HG02759 (cell line): ENCODE data around the gene SOX11.

Source experiments
- ATAC-seq: cut with Tn5 transposase; IDR thresholded peaks from one replicate; pipeline ENCODE4 v1.9.1; 2021; ENCODE audit warnings: mild to moderate bottlenecking, moderate library complexity; ENCODE audit not compliant: unreplicated experiment

Gene SOX11

GRCh38 chr2:5691221-5691984 is 781 bp upstream of the SOX11 start:
- no peak for ATAC-seq

GRCh38 chr2:5692561-5693286 is 540 bp downstream of the SOX11 start:
- ATAC-seq = no peak

GRCh38 chr2:5693287-5694201 is 1.4 kb downstream of the SOX11 start:
- no peak for ATAC-seq

- ATAC-seq = no peak
Measured at GRCh38 chr2:5694306-5694705, 2.1 kb downstream of the SOX11 start.

DNA sequence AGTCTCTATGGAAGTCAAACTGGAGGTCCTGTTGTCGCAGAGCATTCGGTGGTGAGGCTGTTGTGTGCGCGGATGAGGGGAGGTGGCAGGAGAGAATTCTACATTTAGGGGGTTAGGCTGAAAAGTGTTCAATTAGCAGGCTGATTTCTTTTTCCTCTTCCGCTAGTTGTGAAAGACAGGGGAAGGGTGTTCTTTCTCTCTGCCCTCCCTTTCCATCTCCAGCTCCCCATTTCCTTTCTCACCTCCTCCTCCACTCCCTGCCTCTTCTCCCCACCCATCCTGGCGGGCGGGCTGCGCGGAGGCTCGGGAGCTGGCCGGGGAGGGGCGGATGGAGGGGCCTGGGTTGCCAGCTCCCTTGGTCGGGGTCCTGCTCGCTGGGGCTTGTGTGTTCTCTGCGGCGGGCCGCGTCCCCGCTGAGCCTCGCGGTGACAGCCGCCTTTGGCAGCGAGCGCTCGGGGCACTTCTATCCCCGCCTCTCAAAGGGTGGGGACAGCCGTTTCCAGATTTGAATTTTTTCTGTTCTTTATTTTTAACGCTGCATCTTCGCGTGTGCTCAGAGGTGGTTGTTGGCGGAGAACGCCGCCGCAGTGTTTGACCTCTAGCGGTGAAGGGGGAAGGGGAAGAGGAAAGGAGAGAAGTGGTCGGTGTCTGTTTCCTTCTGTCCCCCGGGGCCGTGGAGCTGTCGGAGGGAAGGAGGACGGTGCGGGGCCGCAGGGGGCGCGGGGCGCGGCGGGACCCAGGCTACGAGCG is 3.6 kb downstream of the SOX11 start:
- ATAC-seq = no peak

DNA sequence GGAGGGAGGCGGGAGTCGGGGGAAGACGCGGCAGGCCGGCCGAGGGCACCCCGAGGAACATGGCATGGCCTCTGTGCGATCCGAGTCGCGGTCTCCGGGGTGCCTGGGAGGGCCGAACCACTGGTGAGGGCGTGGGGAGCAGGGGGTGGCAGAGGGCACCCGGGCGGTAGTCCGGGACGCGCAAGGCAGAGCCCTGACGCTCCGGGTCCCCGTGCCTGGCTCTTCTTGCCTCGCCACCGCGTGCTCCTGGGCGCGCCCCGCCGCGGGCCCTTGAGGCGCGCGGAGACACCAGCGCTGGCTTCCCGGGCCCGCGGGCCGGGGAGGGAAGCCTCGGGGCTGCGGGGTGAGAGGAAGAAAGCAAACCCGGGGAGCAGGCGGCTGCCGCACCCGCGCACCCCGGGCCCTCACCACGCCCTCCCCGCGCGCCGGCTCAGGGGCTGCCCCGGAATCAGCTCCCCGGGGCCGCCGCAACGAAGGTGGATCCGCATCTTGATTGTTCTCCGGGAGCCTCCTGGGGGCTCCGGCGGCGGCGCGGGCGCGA is 4.3 kb downstream of the SOX11 start:
- no peak for ATAC-seq

- ATAC-seq = no peak
Measured at GRCh38 chr2:5696945-5697521, 4.8 kb downstream of the SOX11 start.

GRCh38 chr2:5697562-5697961 is 5.4 kb downstream of the SOX11 start:
- no peak for ATAC-seq

DNA sequence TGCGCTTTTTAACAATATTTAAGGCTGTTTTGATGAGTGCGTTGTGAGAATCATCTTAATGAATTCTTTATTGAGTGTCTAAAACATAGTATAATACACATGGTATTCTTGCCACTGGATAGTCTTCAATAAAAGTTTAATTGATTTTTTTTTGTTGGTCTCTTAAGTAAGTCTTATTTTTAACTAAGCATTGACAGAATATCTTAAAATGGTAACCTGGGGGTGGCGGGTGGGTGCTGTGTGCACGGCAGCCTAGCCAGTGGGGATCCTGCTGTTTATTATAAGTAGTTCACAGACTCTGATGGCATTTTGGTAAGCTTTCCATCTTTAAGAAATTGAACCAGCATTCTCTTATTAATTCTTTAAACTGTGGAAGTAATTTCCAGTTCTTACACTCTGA is 6.0 kb downstream of the SOX11 start:
- ATAC-seq = no peak

GRCh38 chr2:5699963-5700362 is 7.8 kb downstream of the SOX11 start:
- ATAC-seq = no peak

- no peak for ATAC-seq
Measured at GRCh38 chr2:5700551-5700950, 8.4 kb downstream of the SOX11 start.

DNA sequence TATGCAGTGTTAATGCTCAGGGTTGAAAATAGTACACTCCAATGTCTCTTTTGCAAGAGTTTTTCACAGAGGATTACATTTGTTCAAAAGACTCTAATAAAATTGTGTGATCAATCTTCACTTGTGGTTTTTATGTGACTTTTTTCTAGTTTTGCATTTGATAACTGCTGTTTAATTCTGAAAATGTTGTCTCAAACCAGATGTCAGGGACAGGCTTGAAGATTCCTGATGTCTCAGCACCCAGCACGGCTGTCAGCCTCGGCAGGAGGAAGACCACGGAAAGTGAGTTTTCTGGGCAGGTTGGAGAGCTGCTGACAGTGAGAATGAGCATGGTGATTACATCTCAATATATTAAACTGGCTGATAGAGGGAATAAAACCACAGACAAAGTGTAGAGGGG is 9.1 kb downstream of the SOX11 start:
- no peak for ATAC-seq

- no peak for ATAC-seq
Measured at GRCh38 chr2:5703166-5703565, 11.0 kb downstream of the SOX11 start.

DNA sequence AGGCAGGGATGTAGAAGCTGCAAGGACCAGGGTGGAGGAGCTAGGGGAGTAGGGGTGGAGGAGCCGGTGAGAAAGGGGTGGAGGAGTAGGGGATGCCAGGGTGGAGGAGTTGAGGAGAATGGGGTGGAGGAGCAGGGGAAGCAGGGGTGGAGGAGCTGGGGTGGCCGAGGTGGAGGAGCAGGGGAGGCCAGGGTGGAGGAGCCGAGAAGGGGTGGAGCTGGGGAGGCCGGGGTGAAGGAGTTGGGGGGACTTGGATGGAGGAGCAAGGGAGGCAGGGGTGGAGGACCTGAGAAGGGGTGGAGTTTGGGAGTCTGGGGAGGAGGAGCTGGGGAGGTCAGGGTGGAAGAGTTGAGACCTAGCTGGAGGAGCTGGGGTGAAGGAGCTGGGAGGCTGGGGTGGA is 13.3 kb downstream of the SOX11 start:
- ATAC-seq = no peak

DNA sequence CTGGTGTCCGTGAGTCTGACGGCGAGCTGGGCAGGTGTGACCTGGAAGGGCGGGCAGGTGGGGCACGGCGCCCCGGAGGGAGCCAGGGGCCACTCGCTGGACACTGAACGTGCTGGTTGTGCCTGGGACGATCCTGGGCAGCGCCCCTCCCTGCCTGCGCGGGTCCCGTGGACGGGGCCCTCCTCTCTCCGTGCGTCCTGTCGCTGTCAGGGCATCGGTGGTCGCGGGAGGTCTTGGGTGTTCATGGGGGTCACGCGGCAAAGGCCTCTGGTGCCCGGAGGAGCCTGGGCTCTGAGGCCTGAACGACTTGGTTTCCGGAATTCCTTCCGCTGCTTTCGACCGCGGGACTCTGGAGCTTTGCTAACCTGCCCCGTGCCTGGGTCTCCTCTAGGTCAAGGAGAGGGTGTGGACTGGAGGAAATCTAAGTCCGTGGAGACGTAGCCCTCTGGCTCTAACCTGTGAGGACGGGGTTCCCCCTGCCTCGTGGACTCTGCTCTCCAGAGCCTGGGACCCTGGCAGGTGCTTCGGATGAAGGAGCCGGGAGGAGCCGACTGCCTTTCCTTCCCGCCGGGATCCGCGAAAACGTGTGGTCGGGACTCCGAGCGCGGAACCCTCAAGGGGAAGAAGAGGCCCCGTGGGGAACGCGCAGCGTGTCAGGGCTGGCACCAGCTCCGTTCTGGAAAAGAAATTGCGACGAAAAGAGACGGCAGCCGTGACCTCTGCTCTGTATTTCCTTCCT is 14.7 kb downstream of the SOX11 start:
- ATAC-seq = no peak

DNA sequence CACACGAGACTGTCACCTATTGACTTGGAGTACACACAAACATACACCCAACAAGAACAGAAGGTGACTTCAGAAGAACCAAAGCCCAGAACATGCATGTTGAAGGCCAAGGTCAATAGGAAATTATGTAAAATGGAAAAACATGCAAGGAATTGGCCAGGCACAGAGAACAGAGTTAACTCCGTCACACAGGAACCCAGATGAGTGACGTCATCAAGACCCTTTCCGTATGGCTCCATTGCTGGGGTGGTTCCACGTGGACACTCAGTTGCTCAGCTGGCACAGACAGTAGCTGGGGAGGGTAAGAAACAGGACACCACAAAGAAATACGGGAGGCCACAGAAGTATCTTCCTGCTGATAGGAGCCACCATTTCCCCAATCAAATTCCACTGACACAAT is 18.4 kb downstream of the SOX11 start:
- ATAC-seq = no peak

DNA sequence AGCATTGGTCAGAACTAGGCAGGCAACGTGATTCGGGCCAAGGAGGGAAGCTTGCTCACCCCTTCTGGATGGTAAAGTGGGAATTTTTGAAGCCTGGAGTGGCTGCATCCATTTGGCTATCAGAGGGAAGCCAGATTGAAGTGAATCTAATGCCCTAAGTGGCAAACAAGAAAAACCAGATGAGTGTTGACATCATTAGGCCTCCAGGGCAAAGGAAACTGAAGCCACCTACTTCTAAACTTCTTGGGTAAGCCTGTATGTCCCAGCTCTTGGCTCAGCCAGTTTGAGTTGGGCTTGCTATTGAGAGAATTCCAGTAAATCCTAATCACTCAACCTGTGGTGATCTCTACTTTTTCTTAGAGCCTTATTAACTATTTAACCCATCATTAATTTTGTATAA is 20.9 kb downstream of the SOX11 start:
- ATAC-seq = no peak

- no peak for ATAC-seq
Measured at GRCh38 chr2:5719629-5720334, 27.6 kb downstream of the SOX11 start.

DNA sequence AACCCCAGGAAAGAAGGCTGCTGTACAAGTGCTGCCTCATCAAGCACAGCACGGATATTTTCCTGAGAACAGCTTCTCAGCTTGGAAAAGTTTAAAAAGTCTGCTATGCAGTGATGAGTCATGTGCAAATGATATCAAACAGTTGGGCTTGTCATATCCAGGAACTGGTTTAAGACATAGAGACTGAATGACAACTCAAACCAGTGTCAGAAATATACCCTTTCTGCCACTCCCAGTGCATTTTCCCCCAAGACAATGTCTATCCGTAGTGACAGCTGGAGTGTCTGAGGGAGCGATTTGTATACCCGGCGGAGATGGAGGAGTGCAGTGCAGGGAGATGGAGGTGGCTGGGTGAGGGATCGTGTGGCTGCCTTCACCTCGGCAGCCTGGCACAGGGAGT is 28.2 kb downstream of the SOX11 start:
- ATAC-seq = no peak
